PC-9 (cell line): ENCODE results near the gene ELMO3.

Experiments
- EZH2 ChIP-seq: fragments of 200-600 bp; sonication (generic); IDR thresholded peaks from 2 replicates; pipeline ENCODE4 v1.8.0; 2017; ENCODE audit warnings: antibody characterized with exemption, low read depth
- TF ChIP-seq, protein P1 (sequence below): fragments of 200-600 bp; sonication (generic); conservative IDR thresholded peaks from 2 replicates; pipeline ENCODE4 v1.6.1; 2017; ENCODE audit warnings: mixed run types, antibody characterized with exemption, mild to moderate bottlenecking, moderate library complexity

DNA sequence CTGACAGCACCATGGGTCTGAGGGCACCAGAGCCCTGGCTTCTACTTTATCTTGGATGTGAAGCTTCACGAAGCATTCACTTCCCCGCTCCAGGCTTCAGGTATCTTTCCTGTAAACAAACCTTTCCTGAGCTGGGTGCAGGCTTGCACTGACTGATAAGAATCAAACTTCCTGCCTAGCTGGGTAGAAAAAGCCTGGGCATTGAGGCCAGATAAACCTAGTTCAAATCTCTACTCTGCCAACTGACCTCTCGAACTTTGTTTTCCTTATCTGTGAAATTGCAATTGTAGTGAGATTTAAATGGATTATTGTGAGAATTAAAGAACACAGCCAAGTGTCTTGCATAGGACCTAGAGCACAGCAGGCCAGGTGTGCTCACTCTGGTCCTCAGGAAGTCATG lies 25.1 kb downstream of the ELMO3 start:
- TF ChIP-seq, protein P1, sequence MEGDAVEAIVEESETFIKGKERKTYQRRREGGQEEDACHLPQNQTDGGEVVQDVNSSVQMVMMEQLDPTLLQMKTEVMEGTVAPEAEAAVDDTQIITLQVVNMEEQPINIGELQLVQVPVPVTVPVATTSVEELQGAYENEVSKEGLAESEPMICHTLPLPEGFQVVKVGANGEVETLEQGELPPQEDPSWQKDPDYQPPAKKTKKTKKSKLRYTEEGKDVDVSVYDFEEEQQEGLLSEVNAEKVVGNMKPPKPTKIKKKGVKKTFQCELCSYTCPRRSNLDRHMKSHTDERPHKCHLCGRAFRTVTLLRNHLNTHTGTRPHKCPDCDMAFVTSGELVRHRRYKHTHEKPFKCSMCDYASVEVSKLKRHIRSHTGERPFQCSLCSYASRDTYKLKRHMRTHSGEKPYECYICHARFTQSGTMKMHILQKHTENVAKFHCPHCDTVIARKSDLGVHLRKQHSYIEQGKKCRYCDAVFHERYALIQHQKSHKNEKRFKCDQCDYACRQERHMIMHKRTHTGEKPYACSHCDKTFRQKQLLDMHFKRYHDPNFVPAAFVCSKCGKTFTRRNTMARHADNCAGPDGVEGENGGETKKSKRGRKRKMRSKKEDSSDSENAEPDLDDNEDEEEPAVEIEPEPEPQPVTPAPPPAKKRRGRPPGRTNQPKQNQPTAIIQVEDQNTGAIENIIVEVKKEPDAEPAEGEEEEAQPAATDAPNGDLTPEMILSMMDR, result no peak
- no peak for TF ChIP-seq EZH2
